NT2/D1 (cell line): ENCODE measurements around the gene IL25.

Source experiments
- DNase-seq: peaks from one replicate; pipeline ENCODE4 v3.0.0-alpha.2; 2011; ENCODE audit warnings: low read depth, low spot score
- H3K27me3 ChIP-seq: 2 replicates; pipeline ENCODE4 v1.6.0; 2011; ENCODE audit warnings: mild to moderate bottlenecking; ENCODE audit not compliant: insufficient read length, insufficient read depth
- H3K36me3 ChIP-seq: 2 replicates; pipeline ENCODE4 v1.6.1; 2011; ENCODE audit warnings: mild to moderate bottlenecking, low read length, mixed read lengths; ENCODE audit not compliant: insufficient read depth, insufficient read length
- H3K4me1 ChIP-seq: 2 replicates; pipeline ENCODE4 v1.5.1; 2011; ENCODE audit not compliant: insufficient read depth, insufficient read length
- H3K4me3 ChIP-seq: 2 replicates; pipeline ENCODE4 v1.5.1; 2011; ENCODE audit warnings: low read depth; ENCODE audit not compliant: insufficient read length
- H3K9ac ChIP-seq: 2 replicates; pipeline ENCODE4 v1.6.0; 2011; ENCODE audit warnings: low read depth; ENCODE audit not compliant: insufficient read length
- H3K9me3 ChIP-seq: 2 replicates; pipeline ENCODE4 v1.5.1; 2011; ENCODE audit warnings: mild to moderate bottlenecking, low read length; ENCODE audit not compliant: insufficient read depth
- SUZ12 ChIP-seq: IDR thresholded peaks from 2 replicates; pipeline ENCODE4 v1.6.1; 2011; ENCODE audit not compliant: insufficient read length, insufficient read depth; ENCODE audit errors: extremely low read depth
- YY1 ChIP-seq: IDR thresholded peaks from 2 replicates; pipeline ENCODE4 v1.6.1; 2011; ENCODE audit not compliant: insufficient read length, insufficient read depth
- ZNF274 ChIP-seq: IDR thresholded peaks from 2 replicates; pipeline ENCODE4 v1.6.1; 2011; ENCODE audit warnings: mild to moderate bottlenecking, low read depth, low read length

The IL25 gene

GRCh38 chr14:23361320-23361719 lies 11.3 kb upstream of the IL25 start:
- no peak overlapping the region for H3K9ac ChIP-seq
- H3K9me3 ChIP-seq = no peaks in the 10 kb centered on the region
- TF ChIP-seq SUZ12 = no peak
- no peak for TF ChIP-seq YY1
- no peak for TF ChIP-seq ZNF274
- peaks cover 11% of the 10 kb centered on the region for H3K4me1 ChIP-seq
- peaks cover 73% of the 10 kb centered on the region for H3K36me3 ChIP-seq
- H3K4me3 ChIP-seq = no peak overlapping the region
- DNase-seq = no peak
- H3K27me3 ChIP-seq = no peaks in the 10 kb centered on the region

GRCh38 chr14:23361763-23362162 lies 10.8 kb upstream of the IL25 start:
- H3K36me3 ChIP-seq = peaks cover 69% of the 10 kb centered on the region
- DNase-seq = no peak
- no peaks in the 10 kb centered on the region for H3K9me3 ChIP-seq
- no peaks in the 10 kb centered on the region for H3K27me3 ChIP-seq
- no peak overlapping the region for H3K9ac ChIP-seq
- TF ChIP-seq YY1 (no peak), SUZ12 (no peak), ZNF274 (no peak)
- H3K4me1 ChIP-seq = peaks cover 11% of the 10 kb centered on the region
- H3K4me3 ChIP-seq = no peak overlapping the region

- DNase-seq = no peak
- Histone ChIP-seq H3K9ac (no peak overlapping the region), H3K4me1 (peaks cover 12% of the 10 kb centered on the region), H3K27me3 (no peaks in the 10 kb centered on the region), H3K9me3 (no peaks in the 10 kb centered on the region), H3K36me3 (peaks cover 65% of the 10 kb centered on the region), H3K4me3 (no peak overlapping the region)
- no peak for TF ChIP-seq SUZ12
- TF ChIP-seq YY1 = no peak
Observed at GRCh38 chr14:23362200-23362599, 10.4 kb upstream of the IL25 start.

GRCh38 chr14:23364164-23365035 lies 8.2 kb upstream of the IL25 start:
- DNase-seq = no peak
- Histone ChIP-seq H3K36me3 (peaks cover 45% of the 10 kb centered on the region), H3K9ac (peak overlapping the region; percentile 99), H3K4me1 (peaks cover 13% of the 10 kb centered on the region), H3K9me3 (no peaks in the 10 kb centered on the region), H3K27me3 (peaks cover 19% of the 10 kb centered on the region), H3K4me3 (peak overlapping the region; percentile 86)
- no peak for TF ChIP-seq YY1
- TF ChIP-seq ZNF274 = no peak

- Histone ChIP-seq H3K9ac (peak within 1 kb of the TSS; percentile 99), H3K36me3 (peaks cover 37% of the 10 kb centered on the region), H3K4me1 (peaks cover 13% of the 10 kb centered on the region), H3K27me3 (peaks cover 21% of the 10 kb centered on the region), H3K9me3 (no peaks in the 10 kb centered on the region), H3K4me3 (peak within 1 kb of the TSS; percentile 86)
- no peak for TF ChIP-seq SUZ12
- no peak for TF ChIP-seq ZNF274
- no peak for TF ChIP-seq YY1
- no peak for DNase-seq
Observed at GRCh38 chr14:23365036-23365731, 7.4 kb upstream of the IL25 start, which contains the start of gene EFS. EFS (minus strand) TSS chr14:23365172; CDS start chr14:23365025, 147 bp downstream.

- Histone ChIP-seq H3K4me1 (peaks cover 13% of the 10 kb centered on the region), H3K4me3 (peak overlapping the region; percentile 86), H3K9me3 (no peaks in the 10 kb centered on the region), H3K36me3 (peaks cover 30% of the 10 kb centered on the region), H3K9ac (peak overlapping the region; percentile 99), H3K27me3 (peaks cover 21% of the 10 kb centered on the region)
- TF ChIP-seq ZNF274 (no peak), YY1 (no peak), SUZ12 (no peak)
- peak; percentile 89 for DNase-seq
Observed at GRCh38 chr14:23365732-23366425, 6.7 kb upstream of the IL25 start.
